Activated CD4-positive, CD25-positive, alpha-beta regulatory T cell treated with anti-CD3 and anti-CD28 coated beads, Interleukin-2, amount 50 U/mL, for 16 hours (primary cell): ENCODE data around the gene SEZ6L2.
A peak's percentile ranks its signal among the peaks of the same experiment; 100 is the strongest.
"Not testable (repeated sequence)": the region's sequence is repeated elsewhere in the genome, so short reads cannot be mapped to it uniquely, and the experiment has no call there.

Experiments
- DNase-seq: peaks from one replicate; pipeline ENCODE4 v3.0.0-alpha.2; 2020; ENCODE audit warnings: low read depth, low spot score

SEZ6L2 gene

DNA sequence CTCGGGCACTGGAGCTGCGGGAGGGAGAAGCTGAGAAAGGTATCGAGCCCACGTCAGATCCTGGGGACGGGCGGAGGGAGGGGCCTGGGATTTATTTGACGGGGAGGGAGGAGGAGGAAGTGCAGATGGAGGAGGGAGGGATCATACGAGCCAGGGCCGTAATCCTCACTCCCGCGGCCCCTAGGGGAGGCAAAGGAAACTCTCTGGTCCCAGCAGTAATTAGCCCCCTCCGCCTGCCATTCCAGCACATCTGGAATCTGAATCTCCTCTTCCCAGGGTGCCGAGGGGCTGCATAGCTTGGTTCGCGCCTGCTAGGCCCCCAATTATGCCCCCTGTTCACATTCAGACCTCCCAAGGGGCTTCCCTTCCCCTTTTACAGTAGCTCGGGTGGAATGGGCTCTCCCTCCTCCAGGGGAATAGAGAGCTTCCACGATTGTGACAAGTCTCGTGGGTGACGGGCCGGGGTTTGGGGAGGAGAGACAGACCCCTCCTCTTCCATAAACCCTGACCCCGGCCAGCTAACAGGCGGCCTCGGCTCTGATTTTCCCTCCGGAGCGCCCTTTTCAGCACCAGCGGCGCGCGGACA, at the start of gene SEZ6L2:
TSS of gene SEZ6L2 (minus strand) at position 35 of the 586 bp plus-strand sequence. CDS start 531 bp downstream, outside the sequence.
- peak; percentile 38 for DNase-seq

DNA sequence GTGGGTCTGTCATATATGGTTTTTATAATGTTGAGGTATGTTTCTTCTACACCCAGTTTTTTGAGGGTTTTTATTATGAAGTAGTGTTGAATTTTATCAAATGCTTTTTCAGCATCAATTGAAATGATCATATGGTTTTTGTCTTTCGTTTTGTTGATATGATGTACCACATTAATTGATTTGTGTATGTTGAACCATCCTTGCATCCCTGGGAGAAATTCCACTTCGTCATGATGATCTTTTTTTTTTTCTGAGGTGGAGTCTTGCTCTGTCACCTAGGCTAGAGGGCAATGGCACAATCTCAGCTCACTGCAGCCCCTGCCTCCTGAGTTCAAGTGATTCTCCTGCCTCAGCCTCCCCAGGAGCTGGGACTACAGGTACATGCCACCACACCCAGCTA, 48.5 kb upstream of the SEZ6L2 start:
- DNase-seq, result no peak

DNA sequence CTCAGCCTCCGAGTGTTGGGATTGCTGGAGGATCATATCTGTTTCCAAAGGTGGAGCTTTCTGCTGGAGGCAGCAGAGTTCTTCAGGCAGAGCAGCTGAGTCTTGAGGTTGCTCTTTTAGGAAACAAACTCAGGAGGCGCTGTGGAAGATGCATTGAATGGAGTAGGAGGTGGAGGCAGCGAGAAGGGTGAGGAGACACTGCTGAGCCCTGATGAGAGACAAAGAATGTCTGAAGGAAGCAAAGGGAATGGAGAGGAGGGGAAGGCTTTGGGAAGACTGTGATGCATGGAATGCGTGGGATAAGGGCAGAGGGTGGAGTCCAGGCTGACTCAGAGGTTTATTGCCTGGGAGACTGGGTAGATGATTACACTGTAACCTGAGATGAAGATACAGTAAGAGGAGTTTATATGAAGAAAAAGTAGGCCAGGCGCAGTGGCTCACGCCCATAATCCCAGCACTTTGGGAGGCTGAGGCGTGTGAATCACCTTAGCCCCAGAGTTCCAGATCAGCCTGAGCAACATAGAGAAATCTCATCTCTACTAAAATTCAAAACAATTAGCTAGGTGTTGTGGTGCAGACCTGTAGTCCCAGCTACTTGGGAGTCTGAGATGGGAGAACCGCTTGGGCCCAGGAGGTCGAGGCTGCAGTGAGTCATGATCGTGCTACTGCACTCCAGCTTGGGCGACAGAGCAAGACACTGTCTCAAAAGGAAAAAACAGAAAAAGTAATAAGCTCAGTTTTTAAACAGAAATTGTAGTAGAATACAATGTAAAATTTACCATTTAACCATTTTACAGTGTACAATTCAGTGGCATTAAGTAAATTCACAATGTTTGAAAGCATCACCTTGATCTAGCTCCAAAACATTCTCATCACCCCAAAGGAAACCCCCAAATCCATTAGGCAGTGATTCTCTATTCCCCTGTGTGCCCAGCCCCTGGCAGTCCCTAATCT, 44.8 kb upstream of the SEZ6L2 start:
- no peak for DNase-seq

DNA sequence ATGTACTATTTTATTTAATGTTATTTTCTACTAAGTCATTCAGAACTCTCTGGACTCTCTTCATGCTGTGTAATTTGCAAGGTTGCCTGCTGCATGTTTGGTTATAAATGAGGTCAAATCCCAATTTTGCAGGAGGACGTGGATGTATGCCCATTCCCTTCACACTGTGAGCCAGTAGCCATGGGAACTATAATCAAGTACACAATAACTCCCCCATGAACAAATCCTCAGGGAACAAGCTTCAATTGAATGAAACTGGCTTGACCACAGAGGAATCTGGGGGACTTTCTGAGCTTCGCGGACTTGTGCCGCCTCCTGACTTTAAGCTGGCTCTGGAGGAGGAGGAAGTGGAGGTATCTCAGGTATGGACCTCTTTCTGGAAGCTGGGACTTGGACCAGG, 41.3 kb upstream of the SEZ6L2 start:
- DNase-seq, result no peak

DNA sequence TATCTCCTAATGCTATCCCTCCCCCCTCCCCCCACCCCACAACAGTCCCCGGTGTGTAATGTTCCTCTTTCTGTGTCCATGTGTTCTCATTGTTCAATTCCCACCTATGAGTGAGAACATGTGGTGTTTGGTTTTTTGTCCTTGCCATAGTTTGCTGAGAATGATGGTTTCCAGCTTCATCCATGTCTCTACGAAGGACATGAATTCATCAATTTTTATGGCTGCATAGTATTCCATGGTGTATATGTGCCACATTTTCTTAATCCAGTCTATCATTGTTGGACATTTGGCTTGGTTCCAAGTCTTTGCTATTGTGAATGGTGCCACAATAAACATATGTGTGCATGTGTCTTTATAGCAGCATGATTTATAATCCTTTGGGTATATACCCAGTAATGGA, 32.4 kb upstream of the SEZ6L2 start:
- not testable (repeated sequence) for DNase-seq

DNA sequence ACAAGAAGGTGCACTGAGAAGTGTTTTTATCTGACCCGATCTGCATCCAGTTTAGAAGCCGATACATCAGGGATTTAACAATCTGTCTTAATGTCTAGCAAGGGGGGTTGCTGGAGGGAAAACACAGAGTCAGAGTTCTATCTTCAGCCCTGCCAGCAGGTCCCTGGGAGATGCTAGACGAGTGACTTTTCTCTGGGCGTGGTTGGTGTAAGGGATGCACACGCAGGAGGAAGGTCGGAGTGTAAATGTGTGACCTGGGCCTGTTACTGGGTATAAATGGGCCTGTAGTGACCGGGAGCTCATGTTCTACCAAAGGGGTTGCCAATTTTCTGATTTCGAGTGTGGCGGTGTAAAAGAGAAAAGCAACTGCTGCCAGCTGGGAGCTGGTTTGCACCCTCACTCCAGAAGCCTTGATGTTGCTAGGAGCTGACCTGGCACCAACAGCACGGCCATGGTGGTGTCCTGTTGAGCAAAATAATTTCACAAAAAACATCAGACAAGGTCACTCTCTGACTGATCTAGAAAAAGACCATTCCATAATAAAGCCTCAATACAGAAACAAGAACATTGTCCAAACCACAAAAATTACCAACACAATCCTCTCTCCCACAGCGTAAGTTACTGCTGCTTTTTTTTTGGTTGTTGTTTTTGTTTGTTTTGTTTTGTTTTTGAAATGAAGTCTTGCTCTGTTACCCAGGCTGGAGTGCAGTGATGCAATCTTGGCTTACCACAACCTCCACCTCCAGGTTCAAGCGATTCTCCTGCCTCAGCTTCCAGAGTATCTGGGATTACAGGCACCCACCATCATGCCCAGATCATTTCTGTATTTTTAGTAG, 27.9 kb upstream of the SEZ6L2 start:
- DNase-seq, result no peak

DNA sequence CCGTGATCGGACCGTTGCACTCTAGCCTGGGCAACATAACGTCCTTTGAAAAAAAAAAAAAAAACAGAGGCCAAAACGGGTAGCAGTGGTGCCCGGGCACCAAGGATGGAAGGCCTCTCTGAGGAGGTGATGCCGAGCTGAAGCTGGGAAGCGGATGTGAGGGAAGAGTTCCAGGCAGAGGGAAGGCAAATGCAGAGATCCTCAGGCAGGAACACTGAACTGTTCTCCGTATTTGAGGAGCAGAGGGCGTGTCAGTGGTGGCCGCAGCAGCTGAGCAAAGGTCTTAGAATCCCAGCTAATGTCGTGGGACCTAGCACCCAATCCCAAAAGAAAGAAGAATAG, 27.3 kb upstream of the SEZ6L2 start:
- no peak for DNase-seq

DNA sequence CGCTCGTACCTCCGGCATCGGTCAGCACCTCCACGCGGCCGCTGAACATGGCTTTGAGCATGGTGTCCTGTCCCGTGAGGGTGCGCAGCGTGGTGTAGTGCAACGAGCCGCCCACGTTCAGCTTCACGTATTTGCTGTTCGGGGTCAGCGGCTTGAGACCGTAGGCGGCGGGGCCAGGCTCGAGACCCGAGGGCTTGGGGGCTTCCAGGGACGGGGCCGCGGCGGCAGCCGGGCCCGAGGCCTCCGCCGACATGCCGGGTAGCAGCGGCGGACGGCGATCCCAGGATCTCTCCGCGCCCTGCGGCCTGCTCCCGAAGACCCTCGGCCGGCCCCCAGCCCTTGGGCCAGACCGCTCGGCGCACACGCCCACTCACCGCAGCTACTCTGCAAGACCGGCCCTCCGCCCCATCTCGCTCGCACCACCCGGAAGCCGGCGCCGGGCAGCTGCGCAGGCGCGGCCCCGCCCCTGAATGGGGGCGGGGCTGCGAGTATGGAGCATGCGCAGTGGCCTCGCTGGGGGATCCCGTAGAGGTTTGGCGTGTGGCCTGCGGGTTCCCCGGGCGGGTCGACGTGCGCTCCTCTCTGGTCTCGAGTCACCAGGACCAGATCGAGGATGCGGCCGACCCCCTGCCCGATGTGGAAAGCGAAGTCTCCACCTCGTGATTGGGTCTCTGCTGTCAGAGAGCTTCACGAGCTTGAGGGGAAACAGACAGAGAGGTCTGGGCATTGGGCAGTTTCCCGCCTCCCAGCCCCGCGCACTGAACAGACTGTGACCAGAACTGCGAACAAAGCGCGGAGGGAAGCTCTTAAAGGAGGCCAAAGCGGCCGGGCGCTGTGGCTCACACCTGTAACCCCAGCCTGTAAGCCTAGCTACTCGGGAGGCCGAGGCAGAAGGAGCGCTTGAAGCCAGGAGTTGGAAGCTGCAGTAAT, 26.7 kb upstream of the SEZ6L2 start, which contains the start of gene KCTD13:
TSS of gene KCTD13 (minus strand) at position 446 of the 930 bp plus-strand sequence. CDS start at position 253, 193 bp downstream.
- peak; percentile 78 for DNase-seq

DNA sequence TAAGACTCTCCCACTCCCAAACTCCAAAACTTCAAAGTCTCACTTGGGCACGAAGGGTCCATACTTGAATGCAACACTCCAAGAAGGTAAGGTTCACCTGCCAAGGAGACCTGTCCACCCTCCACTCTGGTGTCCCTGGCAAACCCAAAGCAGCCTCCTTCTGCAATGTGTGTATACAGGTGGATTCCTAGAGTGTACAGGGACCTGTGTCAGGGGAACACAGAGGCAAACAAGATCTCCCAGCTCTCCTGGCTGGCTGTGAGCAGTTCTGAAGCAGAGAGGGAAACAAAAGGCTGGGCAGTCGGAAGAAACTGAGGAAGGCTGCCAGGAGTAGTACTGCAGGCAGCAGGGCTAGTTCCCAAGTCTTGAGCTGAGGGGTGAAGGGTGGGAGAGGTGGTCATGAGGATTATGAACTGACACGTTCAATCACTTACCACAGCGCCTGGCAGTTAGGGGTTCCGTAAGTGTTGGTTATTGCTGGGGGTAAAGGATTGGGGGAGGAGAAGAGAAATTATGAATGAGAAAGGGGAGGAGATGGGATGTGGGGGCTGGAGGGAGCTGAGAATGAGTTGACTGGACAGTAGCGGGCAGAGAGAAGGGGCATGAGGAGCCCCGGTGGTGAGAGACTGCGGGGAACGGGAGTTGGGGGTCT, 25.9 kb upstream of the SEZ6L2 start:
- DNase-seq, result no peak

DNA sequence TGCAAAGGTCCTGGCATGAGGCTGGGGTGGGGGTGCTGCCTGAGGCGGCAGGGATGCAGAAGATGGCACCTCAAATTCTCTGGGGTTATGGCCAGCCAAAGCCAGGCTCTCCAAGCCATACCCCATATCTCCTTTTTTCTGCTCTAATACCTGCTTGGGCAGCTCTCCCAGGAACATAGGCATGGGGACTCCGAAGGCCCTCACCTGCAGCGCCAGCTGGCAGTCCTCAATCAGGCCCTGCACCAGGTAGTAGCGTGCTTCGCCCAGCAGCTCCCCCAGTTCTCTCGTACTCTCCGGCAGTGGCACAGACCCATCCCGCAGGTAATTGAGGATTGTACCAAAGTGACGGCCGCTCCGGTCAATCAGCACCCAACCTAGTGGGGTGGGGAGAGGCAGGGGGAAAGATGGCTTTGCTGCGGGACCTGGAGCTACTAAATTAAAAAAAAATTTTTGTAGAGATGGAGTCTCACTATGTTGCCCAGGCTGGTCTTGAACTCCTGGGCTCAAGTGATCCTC, 23.7 kb upstream of the SEZ6L2 start:
- no peak for DNase-seq

DNA sequence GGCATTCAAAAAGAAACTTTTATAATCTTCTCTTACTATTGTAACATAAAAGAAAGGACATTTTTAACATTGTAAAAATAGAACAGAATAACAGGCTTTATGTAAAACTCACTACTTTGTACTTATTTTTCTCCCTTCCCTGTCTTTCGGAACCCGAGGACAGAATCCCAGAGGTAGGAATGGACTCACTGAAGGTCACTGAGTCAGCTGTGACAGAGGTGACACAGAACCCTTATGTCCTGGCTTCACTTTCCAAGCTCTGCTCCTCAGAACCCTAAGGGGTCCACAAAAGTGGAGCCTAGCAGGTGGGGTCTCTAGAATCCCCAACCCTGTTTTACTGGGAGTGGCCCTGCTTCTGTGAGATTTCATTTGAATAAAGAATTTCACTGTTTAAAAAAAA, 23.0 kb upstream of the SEZ6L2 start:
- no peak for DNase-seq

DNA sequence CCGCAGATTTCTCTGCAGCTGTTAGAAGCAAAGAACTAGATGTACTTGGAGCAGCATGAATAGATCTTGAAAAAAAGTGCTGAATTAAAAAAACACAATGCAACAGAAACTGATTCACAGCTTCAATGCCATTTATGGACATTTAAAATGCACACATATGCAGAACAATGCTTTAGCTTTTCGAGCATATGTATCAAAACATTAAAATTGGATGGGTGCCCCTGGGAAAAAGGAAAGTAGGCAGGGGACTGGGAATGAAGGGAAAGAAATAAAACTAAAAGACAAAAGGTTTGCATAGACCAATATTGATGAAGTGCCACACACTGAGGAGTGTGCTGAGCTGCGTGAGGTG, 21.7 kb upstream of the SEZ6L2 start:
- DNase-seq, result no peak

DNA sequence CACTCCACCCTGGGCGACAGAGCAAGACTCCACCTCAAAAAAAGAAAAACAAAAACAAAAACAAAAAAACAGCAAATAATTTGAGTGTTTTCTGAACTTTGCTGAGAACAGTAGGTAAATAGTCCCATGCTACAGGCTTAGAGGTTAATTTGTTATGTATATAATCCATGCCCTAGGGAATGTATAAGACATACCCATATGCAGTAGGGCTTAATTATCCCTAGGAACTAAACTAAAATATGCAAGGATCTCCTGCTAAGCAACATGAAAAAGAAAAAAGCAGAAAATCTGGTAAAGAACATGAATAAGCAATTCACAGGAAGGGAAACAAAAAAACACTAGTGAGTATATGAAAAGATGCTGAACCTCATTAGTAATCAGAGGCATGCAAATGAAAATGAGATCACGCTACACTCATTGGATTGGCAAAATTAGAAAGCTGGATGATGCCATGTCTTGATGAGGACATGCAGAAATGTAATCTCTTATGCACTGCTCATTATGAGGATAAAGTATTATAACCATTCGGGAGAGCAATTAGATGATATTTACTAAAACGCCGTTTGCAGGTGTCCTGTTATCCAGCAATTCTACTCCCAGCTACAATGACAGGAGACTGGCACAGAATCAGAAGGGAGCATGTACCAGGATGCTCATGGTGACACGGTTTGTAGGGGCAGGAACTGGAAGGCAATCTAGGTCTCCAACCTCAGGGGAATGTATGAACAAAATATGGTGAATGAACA, 21.1 kb upstream of the SEZ6L2 start:
- no peak for DNase-seq

DNA sequence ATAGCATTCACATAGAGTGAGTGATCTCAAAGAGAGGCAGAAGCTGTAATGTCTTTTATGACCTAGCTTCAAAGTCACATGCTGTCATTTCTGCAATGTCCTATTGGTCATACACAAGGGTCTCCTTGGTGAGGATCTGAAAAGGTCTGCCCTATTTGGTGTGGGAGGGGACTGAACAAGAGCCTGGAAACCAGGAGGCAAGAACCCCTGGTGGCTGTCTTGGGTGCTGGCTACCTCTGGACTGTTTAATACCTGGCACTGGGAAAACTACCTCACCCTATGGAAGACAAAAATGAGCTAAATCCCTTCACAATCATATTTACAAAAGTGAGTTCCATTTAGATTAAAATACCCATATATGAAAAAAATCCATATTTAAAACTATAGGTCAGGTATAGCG, 17.6 kb upstream of the SEZ6L2 start:
- no peak for DNase-seq

DNA sequence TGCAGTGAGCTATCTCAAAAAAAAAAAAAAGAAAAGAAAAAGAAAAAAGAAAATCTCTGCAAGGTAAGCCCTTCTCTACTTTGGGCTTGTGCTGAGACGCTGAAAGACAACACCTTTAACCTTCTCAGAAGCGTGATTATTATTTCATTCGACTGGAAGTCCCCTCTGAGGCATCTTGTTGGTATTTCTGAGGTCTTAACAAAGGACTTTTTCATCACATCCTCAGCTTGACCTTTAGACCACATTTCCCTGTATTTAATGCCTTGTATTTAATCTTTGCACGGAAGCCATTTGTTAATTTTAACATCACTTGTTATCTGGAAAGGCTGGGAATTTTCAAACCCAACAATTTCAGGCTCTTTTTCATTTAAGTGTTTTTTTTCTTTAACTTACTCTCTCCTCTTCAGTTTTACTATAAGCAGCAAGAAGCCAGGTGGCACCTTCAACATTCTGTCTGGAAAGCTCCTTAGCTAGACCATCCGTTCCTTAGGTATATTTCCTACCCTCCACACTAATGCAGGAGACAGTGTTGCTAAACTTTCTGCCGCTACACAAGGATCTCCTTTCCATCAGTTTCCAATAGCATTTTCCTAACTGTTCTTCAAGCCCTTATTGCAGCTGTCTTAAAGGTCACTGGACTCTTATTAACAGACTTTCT, 16.4 kb upstream of the SEZ6L2 start:
- no peak for DNase-seq

DNA sequence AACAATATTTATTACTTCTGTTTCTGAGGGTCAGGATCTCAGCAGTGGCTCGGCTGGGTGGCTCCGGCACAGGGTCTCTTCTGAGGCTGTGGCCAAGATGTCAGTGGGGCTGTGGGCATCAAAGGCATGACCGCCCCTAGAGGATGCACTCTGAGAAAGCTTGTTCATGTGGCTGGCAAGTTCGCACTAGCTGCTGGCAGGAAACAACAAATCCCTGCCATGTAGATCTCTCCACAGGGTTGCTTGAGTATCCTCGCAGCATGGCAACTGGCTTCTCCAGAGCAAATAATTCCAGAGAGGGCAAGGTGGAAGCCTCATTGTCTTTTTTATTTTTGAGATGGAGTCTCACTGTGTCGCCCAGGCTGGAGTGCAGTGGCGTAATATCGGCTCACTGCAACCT, 14.2 kb upstream of the SEZ6L2 start:
- no peak for DNase-seq

DNA sequence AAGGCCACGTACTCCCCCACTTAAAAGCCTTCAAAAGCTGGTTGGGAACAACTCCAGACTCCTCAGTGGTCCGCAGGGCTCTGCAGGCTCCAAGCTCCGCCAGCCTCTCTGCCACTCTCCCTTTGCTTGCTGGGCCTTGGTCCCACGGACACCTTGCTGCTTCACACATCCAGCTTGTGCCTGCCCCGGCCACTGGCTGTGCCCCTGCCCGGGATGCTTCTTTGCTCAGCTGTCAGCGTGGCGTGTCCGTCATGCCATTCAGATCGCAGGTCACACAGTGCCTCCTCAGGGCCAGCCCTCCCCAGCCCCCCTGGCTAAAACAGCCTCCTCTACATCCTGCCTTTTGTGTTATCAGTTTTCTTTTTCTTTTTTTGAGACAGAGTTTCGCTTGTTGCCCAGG, 12.7 kb upstream of the SEZ6L2 start:
- no peak for DNase-seq

DNA sequence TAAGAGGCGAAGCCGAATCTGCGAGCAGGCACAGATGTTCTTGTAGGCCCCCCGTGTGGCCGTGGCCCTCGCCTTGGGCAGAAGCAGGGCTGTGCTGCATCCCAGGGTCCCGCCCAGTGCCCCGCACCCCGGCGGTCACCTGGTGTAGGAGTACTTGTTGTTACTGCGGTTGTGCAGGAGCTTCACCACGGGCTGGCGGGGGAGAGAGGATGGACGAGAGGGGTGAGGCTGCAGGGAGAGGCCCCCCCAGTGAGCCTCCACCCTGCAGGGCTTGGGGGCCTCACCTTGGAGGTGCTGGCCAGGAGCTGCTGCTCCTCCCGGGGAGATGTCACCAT, 12.3 kb upstream of the SEZ6L2 start:
- no peak for DNase-seq
